Activated naive CD4-positive, alpha-beta T cell treated with anti-CD3 and anti-CD28 coated beads, Interleukin-2, amount 10 ng/mL, durations not matched to agents 5 hours and 36 hours (primary cell): ENCODE results near the gene PROX1. TPM values are rescaled to one million over a fixed set of nuclear protein-coding genes. Genes with fewer than 3 reads are reported as not detected.

Experiments
- total RNA-seq, 2 experiments: library from RNA; stranded (reverse); gene quantifications; one replicate each; pipeline ENCODE4 v1.2.3, GENCODE V29; 2021

The PROX1 gene
- not detected for total RNA-seq

GRCh38 chr1:213987927-213988506 lies at the start of gene PROX1:
PROX1 (plus strand) TSS chr1:213987973; CDS start chr1:213996536, 8,563 bp downstream.

